ENCODE results near the gene STAT3. TPM values are rescaled to one million over a fixed set of nuclear protein-coding genes. Genes with fewer than 3 reads are reported as not detected.

Gene STAT3
- total RNA-seq, 2 experiments from 2014 or later, result 14.8 to 28.7 TPM

DNA sequence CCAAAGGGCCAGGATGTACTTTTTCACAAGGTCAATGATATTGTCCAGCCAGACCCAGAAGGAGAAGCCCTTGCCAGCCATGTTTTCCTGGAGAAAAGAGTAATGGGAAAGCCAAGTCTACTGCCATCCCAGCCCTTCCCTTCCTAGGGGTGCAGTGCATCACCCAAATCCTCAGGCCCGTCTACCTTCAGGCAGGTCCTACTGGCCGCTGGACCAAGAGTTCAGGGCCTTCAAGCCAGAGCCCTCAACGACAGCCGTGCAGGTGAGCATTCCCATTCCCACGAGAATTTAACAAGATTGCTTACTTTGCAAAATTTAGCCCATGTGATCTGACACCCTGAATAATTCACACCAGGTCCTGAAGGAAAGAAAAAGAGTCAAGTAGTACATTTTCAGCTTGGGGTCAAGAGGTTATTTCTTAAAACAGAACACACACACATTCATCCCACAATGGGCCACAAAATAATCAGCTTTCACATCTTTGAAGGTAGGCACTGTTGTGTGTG, 64.9 kb downstream of the STAT3 start:
- Histone ChIP-seq H3K27ac (ENCODE audit: low read depth, low read length, poor library complexity, severe bottlenecking) (no peak overlapping the region), H3K4me3 (ENCODE audit: low read depth, low read length, poor library complexity, severe bottlenecking) (no peak overlapping the region), H3K9me2 (ENCODE audit: insufficient read depth, low read length) (no peaks in the 10 kb centered on the region), H4K20me1 (ENCODE audit: insufficient read depth, low read length) (no peaks in the 10 kb centered on the region), H3K9me3 (ENCODE audit: low read length) (no peaks in the 10 kb centered on the region), H3K4me1 (ENCODE audit: insufficient read depth, low read length, poor library complexity, severe bottlenecking) (peaks cover 14% of the 10 kb centered on the region), H3K79me2 (ENCODE audit: insufficient read depth, low read depth, low read length) (no peaks in the 10 kb centered on the region), H3K4me2 (ENCODE audit: low read length) (no peak overlapping the region), H3K36me3 (ENCODE audit: insufficient read depth, low read length) (peaks cover 6% of the 10 kb centered on the region; the same call in 1 of the 2 replicates), H2AFZ (ENCODE audit: low read length) (0 out of 2 replicates have a peak overlapping the region, but pooled peaks have one; percentile 7)
- ChIA-PET POLR2A (no interaction called here), CTCF (ENCODE audit: unreplicated experiment) (no interaction called here)
- intact Hi-C loops (cut with micrococcal nuclease; ENCODE audit: unreplicated experiment), result loop anchor here (2.0 kb wide), 1 partner anchor 193 kb away; no protein-coding TSS in a partner anchor
- no peak for DNase-seq (ENCODE audit: low spot score)
- TF ChIP-seq, protein P1, sequence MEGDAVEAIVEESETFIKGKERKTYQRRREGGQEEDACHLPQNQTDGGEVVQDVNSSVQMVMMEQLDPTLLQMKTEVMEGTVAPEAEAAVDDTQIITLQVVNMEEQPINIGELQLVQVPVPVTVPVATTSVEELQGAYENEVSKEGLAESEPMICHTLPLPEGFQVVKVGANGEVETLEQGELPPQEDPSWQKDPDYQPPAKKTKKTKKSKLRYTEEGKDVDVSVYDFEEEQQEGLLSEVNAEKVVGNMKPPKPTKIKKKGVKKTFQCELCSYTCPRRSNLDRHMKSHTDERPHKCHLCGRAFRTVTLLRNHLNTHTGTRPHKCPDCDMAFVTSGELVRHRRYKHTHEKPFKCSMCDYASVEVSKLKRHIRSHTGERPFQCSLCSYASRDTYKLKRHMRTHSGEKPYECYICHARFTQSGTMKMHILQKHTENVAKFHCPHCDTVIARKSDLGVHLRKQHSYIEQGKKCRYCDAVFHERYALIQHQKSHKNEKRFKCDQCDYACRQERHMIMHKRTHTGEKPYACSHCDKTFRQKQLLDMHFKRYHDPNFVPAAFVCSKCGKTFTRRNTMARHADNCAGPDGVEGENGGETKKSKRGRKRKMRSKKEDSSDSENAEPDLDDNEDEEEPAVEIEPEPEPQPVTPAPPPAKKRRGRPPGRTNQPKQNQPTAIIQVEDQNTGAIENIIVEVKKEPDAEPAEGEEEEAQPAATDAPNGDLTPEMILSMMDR (conservative IDR thresholded peaks at IDR 0.05; ENCODE audit: low read length), result no peak
- TF ChIP-seq EZH2phosphoT487 (IDR thresholded peaks at IDR 0.05; ENCODE audit: borderline replicate concordance, low read depth, low read length), result no peak
- BruUV-seq (replicated peaks), result no TSS peak

DNA sequence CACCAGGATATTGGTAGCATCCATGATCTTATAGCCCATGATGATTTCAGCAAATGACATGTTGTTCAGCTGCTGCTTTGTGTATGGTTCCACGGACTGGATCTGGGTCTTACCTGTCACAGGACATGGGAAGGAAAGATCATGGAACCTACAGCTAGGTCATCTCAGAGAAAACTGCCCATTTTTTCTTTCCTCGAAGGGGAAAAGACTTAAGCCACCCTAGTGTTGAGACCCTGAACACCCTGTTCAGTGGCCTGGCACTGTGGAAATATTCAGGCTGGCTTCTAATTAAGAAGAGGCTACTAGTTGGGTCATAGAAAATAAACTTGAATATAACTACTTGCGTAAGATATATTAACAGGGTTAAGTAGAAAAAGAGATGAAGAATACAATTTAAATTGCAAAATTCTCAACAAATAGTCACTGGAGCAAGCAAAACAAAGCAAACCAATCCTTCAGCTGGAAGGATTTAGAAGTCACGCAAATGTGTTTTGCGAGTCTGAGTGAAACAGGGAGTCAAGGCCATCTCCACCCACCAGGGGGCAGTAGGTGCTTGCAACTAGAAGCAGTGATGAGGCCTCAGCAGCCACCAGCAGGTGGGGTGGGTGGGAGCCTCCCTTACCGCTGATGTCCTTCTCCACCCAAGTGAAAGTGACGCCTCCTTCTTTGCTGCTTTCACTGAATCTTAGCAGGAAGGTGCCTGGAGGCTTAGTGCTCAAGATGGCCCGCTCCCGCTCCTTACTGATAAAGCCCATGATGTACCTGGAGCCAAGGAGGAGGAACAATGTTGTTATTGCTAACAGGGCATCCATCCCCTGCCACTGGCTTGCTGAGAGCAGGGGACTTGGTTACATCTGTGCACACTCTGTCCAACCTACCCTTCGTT, 65.6 kb downstream of the STAT3 start:
- 0 out of 2 replicates have a peak overlapping the region, but pooled peaks have one; percentile 7 for H2AFZ ChIP-seq (ENCODE audit: low read length)
- no peak overlapping the region for H3K4me2 ChIP-seq (ENCODE audit: low read length)
- H4K20me1 ChIP-seq (ENCODE audit: insufficient read depth, low read length), result no peaks in the 10 kb centered on the region
- TF ChIP-seq, protein P1 (conservative IDR thresholded peaks at IDR 0.05; ENCODE audit: low read length), result peak; percentile 100
- no peak for TF ChIP-seq EZH2phosphoT487 (IDR thresholded peaks at IDR 0.05; ENCODE audit: borderline replicate concordance, low read depth, low read length)
- peaks cover 6% of the 10 kb centered on the region; the same call in 1 of the 2 replicates for H3K36me3 ChIP-seq (ENCODE audit: insufficient read depth, low read length)
- DNase-seq (ENCODE audit: low spot score), result peak; percentile 93
- intact Hi-C loops (cut with micrococcal nuclease; ENCODE audit: unreplicated experiment), result loop anchor here (1.0 to 2.0 kb wide), 3 partner anchors 84 to 205 kb away; no protein-coding TSS in a partner anchor
- no peaks in the 10 kb centered on the region for H3K9me2 ChIP-seq (ENCODE audit: insufficient read depth, low read length)
- peaks cover 14% of the 10 kb centered on the region for H3K4me1 ChIP-seq (ENCODE audit: insufficient read depth, low read length, poor library complexity, severe bottlenecking)
- H3K27ac ChIP-seq (ENCODE audit: low read depth, low read length, poor library complexity, severe bottlenecking), result no peak overlapping the region
- BruUV-seq (replicated peaks), result no TSS peak
- POLR2A ChIA-PET, result no interaction called here
- CTCF ChIA-PET (ENCODE audit: unreplicated experiment), result interaction anchor here (0.6 to 2.1 kb wide), 2 partner anchors 80 to 101 kb away, joined by 3 to 8 read pairs; no protein-coding TSS in a partner anchor
- no peaks in the 10 kb centered on the region for H3K9me3 ChIP-seq (ENCODE audit: low read length)
- no peak overlapping the region for H3K4me3 ChIP-seq (ENCODE audit: low read depth, low read length, poor library complexity, severe bottlenecking)
- H3K79me2 ChIP-seq (ENCODE audit: insufficient read depth, low read depth, low read length), result no peaks in the 10 kb centered on the region
